PC-3 (cell line): Measurements from ENCODE around the gene SDS. TPM values are rescaled to one million over a fixed set of nuclear protein-coding genes. Genes with fewer than 3 reads are reported as not detected.

Source experiments
- ATAC-seq: fragments of 200-7000 bp; cut with Tn5 transposase; 2 replicates; pipeline ENCODE4 v1.9.1; 2020; ENCODE audit warnings: mild to moderate bottlenecking, moderate library complexity
- BruUV-seq: library from RNA; stranded (reverse); fragments of 400-500 nt; replicated peaks from 2 replicates; lab custom pipeline; 2021; lab: Mats Ljungman, UMichigan
- CTCF ChIA-PET: fragments of 300-600 bp; sonication (Branson Sonifier 250); formaldehyde crosslinking; loops from one replicate; lab custom pipeline; 2022; ENCODE audit warnings: antibody characterized with exemption; lab: Charles Lee
- POLR2A ChIA-PET: fragments of 300-600 bp; sonication (Branson Sonifier 250); formaldehyde crosslinking; loops from one replicate; lab custom pipeline; 2022; ENCODE audit warnings: antibody characterized with exemption; ENCODE audit not compliant: unreplicated experiment; lab: Charles Lee
- DNase-seq: peaks from one replicate; pipeline ENCODE4 v3.0.0-alpha.2; 2015
- H2AFZ ChIP-seq: fragments of 300-600 bp; sonication (generic); 2 replicates; pipeline ENCODE4 v1.6.0; 2016; ENCODE audit warnings: antibody characterized with exemption, low read length
- H3F3A ChIP-seq: fragments of 300-600 bp; sonication (generic); one replicate; pipeline ENCODE4 v1.6.0; 2017; ENCODE audit warnings: antibody characterized with exemption, low read length, control low read depth, mild to moderate bottlenecking; ENCODE audit not compliant: unreplicated experiment
- H3K27ac ChIP-seq: fragments of 300-600 bp; sonication (generic); 2 replicates; pipeline ENCODE4 v1.5.1; 2016; ENCODE audit warnings: mild to moderate bottlenecking, low read length
- H3K27me3 ChIP-seq: fragments of 300-600 bp; sonication (generic); 2 replicates; pipeline ENCODE4 v1.6.1; 2016; ENCODE audit warnings: low read length, mixed read lengths
- H3K36me3 ChIP-seq: fragments of 300-600 bp; sonication (generic); 2 replicates; pipeline ENCODE4 v1.6.1; 2016; ENCODE audit warnings: low read depth, mixed run types, low read length, mixed read lengths
- H3K4me1 ChIP-seq: fragments of 300-600 bp; sonication (generic); 2 replicates; pipeline ENCODE4 v1.5.1; 2016; ENCODE audit warnings: low read length; ENCODE audit not compliant: insufficient read depth
- H3K4me2 ChIP-seq: fragments of 300-600 bp; sonication (generic); 2 replicates; pipeline ENCODE4 v1.6.0; 2016; ENCODE audit warnings: low read length
- H3K4me3 ChIP-seq: fragments of 300-600 bp; sonication (generic); 2 replicates; pipeline ENCODE4 v1.5.1; 2016; ENCODE audit warnings: mild to moderate bottlenecking, low read length, mixed read lengths
- H3K79me2 ChIP-seq: fragments of 300-600 bp; sonication (generic); 2 replicates; pipeline ENCODE4 v1.6.1; 2017; ENCODE audit warnings: low read length, mixed read lengths
- H3K9ac ChIP-seq: fragments of 300-600 bp; sonication (generic); 2 replicates; pipeline ENCODE4 v1.6.0; 2016; ENCODE audit warnings: mild to moderate bottlenecking, low read length
- H3K9me2 ChIP-seq: fragments of 300-600 bp; sonication (generic); replicated peaks from 2 replicates; pipeline ENCODE4 v1.6.1; 2016; ENCODE audit warnings: mixed run types, low read length, mixed read lengths
- H3K9me3 ChIP-seq: fragments of 300-600 bp; sonication (generic); 2 replicates; pipeline ENCODE4 v1.6.1; 2016; ENCODE audit warnings: low read length, mixed read lengths
- H4K20me1 ChIP-seq: fragments of 300-600 bp; sonication (generic); 2 replicates; pipeline ENCODE4 v1.6.1; 2016; ENCODE audit warnings: low read length, mixed read lengths
- CTCF ChIP-seq: fragments of 300-600 bp; sonication (generic); conservative IDR thresholded peaks from 2 replicates; pipeline ENCODE4 v1.5.1; 2017; ENCODE audit warnings: antibody characterized with exemption, low read depth, mild to moderate bottlenecking, low read length
- EZH2 ChIP-seq: fragments of 300-600 bp; sonication (generic); IDR thresholded peaks from one replicate; pipeline ENCODE4 v1.6.1; 2017; ENCODE audit warnings: antibody characterized with exemption, mild to moderate bottlenecking, low read length; ENCODE audit not compliant: unreplicated experiment
- EZH2phosphoT487 ChIP-seq: fragments of 300-600 bp; sonication (generic); IDR thresholded peaks from 2 replicates; pipeline ENCODE4 v1.6.1; 2018; ENCODE audit warnings: mild to moderate bottlenecking, antibody characterized with exemption, low read length, borderline replicate concordance
- intact Hi-C: fragments of 100-400 bp; cut with micrococcal nuclease; formaldehyde crosslinking; loops from 2 replicates; pipeline ENCODE4 v1.9.0; 2023
- total RNA-seq: library from RNA; depleted of rRNA; stranded (reverse); fragments of >200 nt; gene quantifications from 2 replicates; pipeline ENCODE4 v1.2.3, GENCODE V29; 2014

The SDS gene
- total RNA-seq, 1 experiment from 2014 or later = not detected

- no peaks in the 10 kb centered on the region for H4K20me1 ChIP-seq
- no peaks in the 10 kb centered on the region for H3K9me2 ChIP-seq
- no TSS peak for BruUV-seq
- H3F3A ChIP-seq = no peaks in the 10 kb centered on the region
- ATAC-seq (no peak), DNase-seq (no peak)
- no peak overlapping the region for H2AFZ ChIP-seq
- ChIA-PET CTCF (no interaction called here), POLR2A (no interaction called here)
- no peaks in the 10 kb centered on the region for H3K36me3 ChIP-seq
- TF ChIP-seq CTCF (no peak), EZH2phosphoT487 (no peak), EZH2 (no peak)
- H3K79me2 ChIP-seq = no peaks in the 10 kb centered on the region
- H3K27me3 ChIP-seq = peaks cover 6% of the 10 kb centered on the region; the same call in 1 of the 2 replicates
- H3K4me3 ChIP-seq = no peak overlapping the region
- no peaks in the 10 kb centered on the region for H3K4me1 ChIP-seq
- H3K27ac ChIP-seq = no peak overlapping the region
- no peak overlapping the region for H3K4me2 ChIP-seq
- H3K9me3 ChIP-seq = no peaks in the 10 kb centered on the region
- H3K9ac ChIP-seq = no peak overlapping the region
- intact Hi-C loops = no loop called here
Observed at GRCh38 chr12:113449299-113449698, 45.6 kb upstream of the SDS start.

- H4K20me1 ChIP-seq = no peaks in the 10 kb centered on the region
- H3K4me1 ChIP-seq = no peaks in the 10 kb centered on the region
- no peaks in the 10 kb centered on the region for H3K36me3 ChIP-seq
- H3K4me3 ChIP-seq = no peak overlapping the region
- ChIA-PET CTCF (no interaction called here), POLR2A (no interaction called here)
- H3K4me2 ChIP-seq = no peak overlapping the region
- no peak for ATAC-seq
- no peaks in the 10 kb centered on the region for H3K79me2 ChIP-seq
- no peak overlapping the region for H3K9ac ChIP-seq
- H3K9me2 ChIP-seq = no peaks in the 10 kb centered on the region
- TF ChIP-seq CTCF (no peak), EZH2phosphoT487 (no peak), EZH2 (no peak)
- DNase-seq = no peak
- intact Hi-C loops = no loop called here
- H2AFZ ChIP-seq = no peak overlapping the region
- no TSS peak for BruUV-seq
- H3F3A ChIP-seq = no peaks in the 10 kb centered on the region
- no peak overlapping the region for H3K27ac ChIP-seq
- no peaks in the 10 kb centered on the region for H3K9me3 ChIP-seq
- H3K27me3 ChIP-seq = peaks cover 6% of the 10 kb centered on the region; the same call in 1 of the 2 replicates
Observed at GRCh38 chr12:113448873-113449272, 45.2 kb upstream of the SDS start.

GRCh38 chr12:113445544-113446171, 42.0 kb upstream of the SDS start:
- Histone ChIP-seq H3K36me3 (no peaks in the 10 kb centered on the region), H3K27ac (no peak overlapping the region), H3K4me1 (no peaks in the 10 kb centered on the region), H3K79me2 (no peaks in the 10 kb centered on the region), H3K4me2 (no peak overlapping the region), H3K27me3 (peaks cover 6% of the 10 kb centered on the region; the same call in 1 of the 2 replicates), H4K20me1 (no peaks in the 10 kb centered on the region), H3F3A (no peaks in the 10 kb centered on the region), H2AFZ (no peak overlapping the region), H3K4me3 (no peak overlapping the region), H3K9me3 (no peaks in the 10 kb centered on the region), H3K9me2 (no peaks in the 10 kb centered on the region), H3K9ac (no peak overlapping the region)
- CTCF ChIA-PET = no interaction called here
- BruUV-seq = no TSS peak
- DNase-seq (no peak), ATAC-seq (no peak)
- POLR2A ChIA-PET = no interaction called here
- TF ChIP-seq EZH2phosphoT487 (no peak), EZH2 (no peak), CTCF (no peak)
- intact Hi-C loops = no loop called here
